ENCODE measurements around the gene WDCP.
A peak's percentile ranks its signal among the peaks of the same experiment; 100 is the strongest.

The WDCP gene

GRCh38 chr2:23993736-23994269 lies 53.4 kb downstream of the WDCP start (continued):
- TF ChIP-seq PATZ1 (CRISPR knock-in tag; IDR thresholded peaks at IDR 0.05; ENCODE audit: borderline replicate concordance), result no peak
- no peak for TF ChIP-seq RARB (CRISPR knock-in tag; IDR thresholded peaks at IDR 0.05)
- TF ChIP-seq ZNF70 (CRISPR knock-in tag; IDR thresholded peaks at IDR 0.05), result no peak

GRCh38 chr2:23992931-23993330 lies 54.3 kb downstream of the WDCP start:
- ATAC-seq, result no peak
- no peak for TF ChIP-seq GLIS3 (CRISPR knock-in tag; IDR thresholded peaks at IDR 0.05)
- TF ChIP-seq ESRRG (CRISPR knock-in tag; IDR thresholded peaks at IDR 0.05), result no peak
- no peak for TF ChIP-seq POU6F1 (CRISPR knock-in tag; IDR thresholded peaks at IDR 0.05; ENCODE audit: borderline replicate concordance, low read depth)
- TF ChIP-seq CREB5 (CRISPR knock-in tag; IDR thresholded peaks at IDR 0.05; ENCODE audit: low read depth), result no peak
- no peak for TF ChIP-seq BACH2 (CRISPR knock-in tag; IDR thresholded peaks at IDR 0.05; ENCODE audit: borderline replicate concordance)
- TF ChIP-seq PPARA (CRISPR knock-in tag; IDR thresholded peaks at IDR 0.05; ENCODE audit: borderline replicate concordance), result no peak
- TF ChIP-seq SNAI2 (CRISPR knock-in tag; IDR thresholded peaks at IDR 0.05), result no peak
- no peak for TF ChIP-seq ZNF70 (CRISPR knock-in tag; IDR thresholded peaks at IDR 0.05)
- no peak for TF ChIP-seq ZNF8 (CRISPR knock-in tag; IDR thresholded peaks at IDR 0.05)
- no peak for TF ChIP-seq ZFP3 (CRISPR knock-in tag; IDR thresholded peaks at IDR 0.05)
- TF ChIP-seq OSR1 (CRISPR knock-in tag; IDR thresholded peaks at IDR 0.05), result no peak
- no peak for TF ChIP-seq CSRNP3 (CRISPR knock-in tag; IDR thresholded peaks at IDR 0.05)
- no peak for TF ChIP-seq TSHZ2 (CRISPR knock-in tag; IDR thresholded peaks at IDR 0.05)

- peak; percentile 56; the same call in 2 of the 3 replicates for ATAC-seq
- TF ChIP-seq ZFP3 (CRISPR knock-in tag; IDR thresholded peaks at IDR 0.05) (no peak), ZNF565 (CRISPR knock-in tag; conservative IDR thresholded peaks at IDR 0.05; ENCODE audit: low read depth) (no peak), PATZ1 (CRISPR knock-in tag; IDR thresholded peaks at IDR 0.05; ENCODE audit: borderline replicate concordance) (no peak)
Measured at GRCh38 chr2:23988371-23988770, 58.8 kb downstream of the WDCP start.
